Dermis microvascular lymphatic vessel endothelial cell (primary cell): ENCODE results near the gene FZR1. TPM values are rescaled to one million over a fixed set of nuclear protein-coding genes. Genes with fewer than 3 reads are reported as not detected.
"Not testable (repeated sequence)": the region's sequence is repeated elsewhere in the genome, so short reads cannot be mapped to it uniquely, and the experiment has no call there.

Source experiments
- DNase-seq, 2 donors: peaks; one replicate each; pipeline versions ENCODE4 v3.0.0 to v3.0.0-alpha.2; 2010; ENCODE audit warnings: low read depth in 2 of 2
- total RNA-seq: library from RNA; depleted of rRNA; stranded (reverse); fragments of >200 nt; gene quantifications from 2 replicates; pipeline ENCODE4 v1.2.1, GENCODE V29; 2014

FZR1 gene
- total RNA-seq, 1 donor from 2014 or later: 28.4 TPM

GRCh38 chr19:3572132-3572854 lies 66.2 kb downstream of the FZR1 start:
- peak; percentile 98 to 100 for DNase-seq

- no peak for DNase-seq
Measured at GRCh38 chr19:3572855-3573161, 66.7 kb downstream of the FZR1 start, which contains the start of gene HMG20B. HMG20B (plus strand) TSS chr19:3572944; CDS start chr19:3573310, 366 bp downstream.

- DNase-seq: peak in 1 of 2 donors; percentile 17
Measured at GRCh38 chr19:3573162-3573857, 67.2 kb downstream of the FZR1 start.

- peak; percentile 93 to 100 for DNase-seq
Measured at GRCh38 chr19:3573858-3574637, 67.9 kb downstream of the FZR1 start.

- DNase-seq: peak in 1 of 2 donors; percentile 38
Measured at GRCh38 chr19:3575260-3575741, 69.2 kb downstream of the FZR1 start.

- DNase-seq: no peak
Measured at GRCh38 chr19:3575949-3576673, 70.0 kb downstream of the FZR1 start.

GRCh38 chr19:3576696-3577443 lies 70.8 kb downstream of the FZR1 start:
- peak in 1 of 2 donors; percentile 73 for DNase-seq

- no peak for DNase-seq
Measured at GRCh38 chr19:3577723-3578344, 71.7 kb downstream of the FZR1 start.

- DNase-seq: no peak
Measured at GRCh38 chr19:3578390-3578789, 72.3 kb downstream of the FZR1 start.

GRCh38 chr19:3580156-3580934 lies 74.2 kb downstream of the FZR1 start:
- DNase-seq: peak; percentile 55 to 95

GRCh38 chr19:3581792-3582191 lies 75.7 kb downstream of the FZR1 start:
- not testable (repeated sequence) for DNase-seq

- not testable (repeated sequence) for DNase-seq
Measured at GRCh38 chr19:3584036-3584802, 78.1 kb downstream of the FZR1 start.

GRCh38 chr19:3585301-3586126 lies 79.4 kb downstream of the FZR1 start, which contains the start of gene GIPC3:
GIPC3 (plus strand) TSS chr19:3585478; CDS start chr19:3585598, 120 bp downstream.
- no peak for DNase-seq

- DNase-seq: no peak
Measured at GRCh38 chr19:3586127-3586626, 80.1 kb downstream of the FZR1 start.

- no peak for DNase-seq
Measured at GRCh38 chr19:3586707-3587346, 80.7 kb downstream of the FZR1 start.
